HG03565 (cell line): ENCODE data around the gene HOXB5.

Experiments used
- ATAC-seq: cut with Tn5 transposase; IDR thresholded peaks from one replicate; pipeline ENCODE4 v1.9.1; 2021; ENCODE audit warnings: mild to moderate bottlenecking, moderate library complexity; ENCODE audit not compliant: unreplicated experiment

HOXB5 gene

DNA sequence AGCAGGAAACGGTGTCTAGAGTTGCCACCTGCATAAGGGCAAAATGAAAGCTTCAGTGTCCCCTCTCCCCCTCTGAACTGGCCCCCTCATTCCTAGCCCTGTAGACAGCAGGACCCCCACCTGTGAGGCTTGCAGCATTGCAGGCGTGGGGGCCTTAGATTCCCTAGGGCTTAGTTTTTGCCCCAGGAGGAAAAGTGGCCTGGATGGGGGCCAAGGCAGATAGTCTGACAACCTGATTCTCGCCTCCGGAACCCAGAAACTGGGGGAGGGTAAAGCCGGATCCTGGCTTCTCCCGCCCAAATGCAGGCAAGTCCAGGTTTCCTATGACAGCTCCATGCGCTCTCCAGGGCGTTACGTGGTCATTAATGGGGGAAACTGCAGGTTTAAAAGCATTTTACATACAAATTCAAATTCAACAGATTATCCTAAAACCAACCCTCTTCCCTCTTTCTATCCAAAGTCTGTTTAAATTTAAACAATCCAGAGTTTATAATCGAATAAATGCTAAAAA lies 11.9 kb upstream of the HOXB5 start:
- no peak for ATAC-seq

DNA sequence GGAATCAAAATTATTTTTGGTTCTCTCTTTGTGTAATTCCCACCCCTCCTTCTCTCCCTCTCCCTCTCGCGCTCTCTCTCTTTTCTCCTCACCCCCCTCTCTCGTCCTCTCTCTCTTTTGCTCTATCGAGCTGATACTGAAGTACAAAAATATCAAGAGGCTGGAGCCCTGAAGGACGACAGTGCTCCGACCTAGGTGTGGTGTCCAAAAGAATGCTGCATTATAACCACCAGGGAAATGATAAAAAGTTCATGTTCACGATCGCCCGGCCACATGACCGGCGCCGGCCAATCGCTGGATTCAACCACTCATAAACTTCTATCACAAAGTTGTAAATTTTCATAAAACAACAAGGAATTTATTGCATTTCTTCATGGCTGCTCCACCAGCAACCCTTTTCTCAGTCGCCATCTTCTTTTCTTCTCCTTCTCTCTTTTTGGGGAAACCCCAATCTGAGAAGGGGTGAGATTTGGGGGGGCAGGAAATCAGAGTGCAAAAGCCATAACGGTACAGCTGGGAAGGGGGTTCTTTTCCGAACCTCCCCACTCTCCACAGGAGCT lies 11.3 kb upstream of the HOXB5 start, which contains the start of gene HOXB6:
Gene HOXB6, minus strand, starts transcription at position 217 of the 560 bp plus-strand sequence. CDS start 6,836 bp downstream, outside the sequence.
- no peak for ATAC-seq

DNA sequence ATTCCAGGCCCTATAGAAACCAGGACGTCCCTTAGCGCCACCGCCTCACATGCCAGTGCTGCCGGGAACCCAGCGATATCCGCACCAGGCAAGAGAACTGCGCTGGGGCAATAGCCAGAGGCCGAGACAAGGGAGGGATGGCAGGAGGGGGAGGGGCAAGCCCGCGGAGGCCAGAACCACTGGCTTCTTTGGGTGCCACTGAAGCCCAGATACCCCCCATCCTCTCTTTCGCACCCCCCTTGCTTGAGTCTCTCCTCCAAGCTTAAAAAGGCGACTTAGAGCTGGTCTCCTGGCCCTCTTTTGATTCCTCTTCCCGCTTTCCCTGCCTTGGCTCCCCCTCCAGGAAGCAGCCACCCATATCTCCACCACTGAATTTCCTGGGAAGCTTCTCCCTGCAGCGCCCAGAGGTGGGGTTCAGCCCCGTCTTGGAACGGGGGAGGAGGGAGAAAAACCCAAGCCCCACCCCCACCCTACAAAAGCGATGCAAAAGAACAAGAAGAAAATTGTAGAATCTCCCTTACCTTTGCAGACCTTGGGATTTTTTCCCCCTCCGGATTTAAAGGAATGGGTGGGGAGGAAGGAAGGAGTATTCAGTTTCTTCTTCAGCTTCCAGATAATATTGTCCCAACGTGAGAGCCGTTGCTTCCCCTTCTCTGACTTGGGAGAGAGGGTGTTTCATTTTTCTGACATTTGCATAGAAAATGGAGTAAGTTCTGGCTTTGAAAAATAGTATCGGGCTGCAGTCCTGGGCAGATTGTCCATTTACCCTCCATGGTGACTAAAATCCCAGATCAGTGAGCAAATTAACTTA lies 10.6 kb upstream of the HOXB5 start:
- ATAC-seq = no peak

DNA sequence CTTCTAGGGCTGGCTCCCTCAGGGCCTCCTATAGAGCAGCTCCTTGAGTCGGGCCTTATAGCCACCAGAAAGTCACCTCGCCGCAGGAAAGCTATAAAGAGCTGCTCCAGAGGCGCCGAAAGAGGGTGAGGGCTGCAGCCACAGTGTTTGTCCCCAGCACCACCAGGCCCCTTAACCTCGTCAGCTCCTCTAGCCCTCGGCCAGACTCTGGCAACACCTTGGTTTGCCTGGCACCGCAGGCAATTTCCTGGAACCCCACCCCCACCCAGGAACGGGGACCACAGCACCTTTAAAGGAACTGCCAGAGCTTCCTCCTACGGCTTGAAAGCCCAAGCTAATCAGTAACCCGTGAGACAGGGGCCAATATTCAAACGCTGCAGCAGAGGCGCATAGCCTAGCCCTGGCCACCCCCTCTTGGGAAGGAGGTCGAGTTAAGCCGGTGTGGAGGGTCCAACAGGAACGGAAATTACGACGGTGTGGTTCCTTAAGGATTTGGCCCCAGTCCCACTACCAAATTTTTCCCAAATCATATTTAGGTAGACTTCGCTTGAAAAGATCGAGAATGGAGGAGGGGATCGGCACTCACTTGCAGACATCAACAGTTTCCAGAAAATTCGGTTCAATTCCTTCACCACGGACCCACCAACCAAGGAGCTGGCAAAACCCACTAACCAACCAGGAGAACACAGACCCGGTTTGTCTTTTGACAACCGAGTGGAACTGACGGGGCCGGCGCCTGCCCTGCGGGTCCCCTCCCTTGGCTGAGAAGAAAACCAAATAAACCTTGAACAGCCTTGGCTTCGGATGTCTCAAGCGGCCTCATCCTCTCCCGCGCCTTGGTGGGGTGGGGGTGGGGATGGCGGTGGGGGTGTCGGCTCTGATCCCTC lies 8.2 kb upstream of the HOXB5 start:
- no peak for ATAC-seq

DNA sequence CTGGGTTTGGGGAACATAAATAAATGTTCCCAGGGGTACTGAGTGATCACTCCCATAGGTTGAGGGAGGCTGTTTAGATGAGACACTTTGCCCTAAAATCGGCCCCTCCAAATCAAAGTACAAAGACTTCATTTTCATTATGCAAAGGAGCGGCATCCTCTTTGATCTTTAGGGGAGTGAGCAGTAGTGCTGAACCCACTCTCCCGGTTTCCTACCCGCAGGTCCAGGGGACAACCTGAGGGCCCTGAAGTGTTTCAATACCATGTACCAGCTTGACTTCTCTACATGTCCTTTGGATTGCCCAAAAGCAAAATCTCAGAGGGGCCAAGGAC lies 7.6 kb upstream of the HOXB5 start:
- no peak for ATAC-seq

DNA sequence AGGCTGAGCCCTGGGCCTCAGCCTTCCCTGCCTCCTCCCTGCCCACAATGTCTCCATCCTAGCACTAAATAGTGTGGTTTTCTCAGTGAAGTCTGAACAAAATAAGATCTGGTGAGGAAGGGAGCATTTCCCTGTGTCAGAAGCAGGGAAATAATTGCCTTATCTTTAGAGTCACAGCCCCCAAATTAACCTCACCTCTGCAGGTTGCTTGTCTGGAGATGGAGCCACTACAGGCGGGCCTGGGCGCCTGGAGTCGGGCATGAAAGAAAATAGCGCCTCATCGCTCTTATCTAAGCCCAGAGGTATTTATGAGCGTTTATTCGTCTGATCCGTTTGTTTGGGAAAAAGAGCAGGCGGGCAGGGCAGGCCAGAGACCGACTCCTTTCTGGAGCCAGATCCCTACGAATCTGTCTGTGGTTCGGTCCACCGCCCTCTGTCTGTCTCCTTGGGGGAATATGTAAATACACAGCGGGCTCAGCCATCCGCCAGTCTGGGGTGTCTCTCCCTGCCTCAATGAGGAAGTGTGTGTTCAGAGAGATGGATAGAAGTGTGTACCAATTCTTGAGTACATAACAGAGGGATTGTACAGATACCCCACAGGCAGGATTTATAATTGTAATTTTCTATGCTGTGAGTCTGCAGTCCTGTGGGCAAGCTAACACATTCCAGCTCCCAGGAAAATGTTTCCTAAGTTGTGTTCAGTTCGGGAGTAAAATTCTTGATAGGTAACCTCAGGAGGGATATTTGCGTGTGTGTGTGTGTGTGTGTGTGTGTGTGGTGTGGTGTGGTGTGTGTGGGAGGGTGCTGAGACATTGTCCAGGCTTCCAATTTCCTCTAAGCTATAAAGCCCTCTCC lies 6.9 kb upstream of the HOXB5 start:
- no peak for ATAC-seq

DNA sequence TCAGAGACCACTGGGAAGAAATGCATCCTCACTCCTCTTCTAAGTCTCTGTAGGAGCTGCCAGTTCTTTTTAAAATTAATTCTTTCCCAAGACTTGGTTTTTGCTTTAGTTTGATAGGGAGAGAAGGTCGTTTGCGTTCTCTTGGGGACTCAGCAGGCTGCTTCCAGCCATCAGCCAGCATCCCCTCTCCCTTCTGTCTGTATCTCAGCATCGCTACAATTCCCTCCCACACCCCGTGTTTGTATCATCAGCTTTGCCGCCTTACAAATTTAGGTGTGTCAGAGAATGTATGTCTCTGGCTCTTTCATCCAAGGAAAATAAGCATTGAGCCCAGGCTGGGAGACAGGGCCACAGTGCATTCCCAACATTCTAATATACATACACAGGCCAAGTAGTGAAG lies 5.8 kb upstream of the HOXB5 start:
- ATAC-seq = no peak

DNA sequence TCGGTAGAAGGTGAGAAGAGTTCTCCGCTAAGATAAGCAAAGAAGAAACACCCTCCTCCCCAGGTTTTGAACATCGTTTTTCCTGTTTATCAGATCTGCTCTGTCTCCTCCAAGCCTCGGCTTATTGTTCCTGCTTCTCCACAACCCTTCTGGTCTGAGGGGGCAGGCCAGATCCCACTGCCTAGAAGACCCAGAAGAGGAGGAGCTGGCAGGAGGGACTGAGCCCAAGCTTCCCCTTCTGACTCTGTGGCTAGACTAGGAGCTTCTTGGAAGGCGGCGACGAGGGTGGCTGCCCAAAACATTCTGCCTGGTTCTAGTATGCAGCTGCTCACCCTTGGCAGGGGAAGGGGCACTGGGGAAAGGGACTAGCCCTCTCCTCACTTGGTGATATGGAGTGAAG lies 5.2 kb upstream of the HOXB5 start:
- ATAC-seq = no peak

DNA sequence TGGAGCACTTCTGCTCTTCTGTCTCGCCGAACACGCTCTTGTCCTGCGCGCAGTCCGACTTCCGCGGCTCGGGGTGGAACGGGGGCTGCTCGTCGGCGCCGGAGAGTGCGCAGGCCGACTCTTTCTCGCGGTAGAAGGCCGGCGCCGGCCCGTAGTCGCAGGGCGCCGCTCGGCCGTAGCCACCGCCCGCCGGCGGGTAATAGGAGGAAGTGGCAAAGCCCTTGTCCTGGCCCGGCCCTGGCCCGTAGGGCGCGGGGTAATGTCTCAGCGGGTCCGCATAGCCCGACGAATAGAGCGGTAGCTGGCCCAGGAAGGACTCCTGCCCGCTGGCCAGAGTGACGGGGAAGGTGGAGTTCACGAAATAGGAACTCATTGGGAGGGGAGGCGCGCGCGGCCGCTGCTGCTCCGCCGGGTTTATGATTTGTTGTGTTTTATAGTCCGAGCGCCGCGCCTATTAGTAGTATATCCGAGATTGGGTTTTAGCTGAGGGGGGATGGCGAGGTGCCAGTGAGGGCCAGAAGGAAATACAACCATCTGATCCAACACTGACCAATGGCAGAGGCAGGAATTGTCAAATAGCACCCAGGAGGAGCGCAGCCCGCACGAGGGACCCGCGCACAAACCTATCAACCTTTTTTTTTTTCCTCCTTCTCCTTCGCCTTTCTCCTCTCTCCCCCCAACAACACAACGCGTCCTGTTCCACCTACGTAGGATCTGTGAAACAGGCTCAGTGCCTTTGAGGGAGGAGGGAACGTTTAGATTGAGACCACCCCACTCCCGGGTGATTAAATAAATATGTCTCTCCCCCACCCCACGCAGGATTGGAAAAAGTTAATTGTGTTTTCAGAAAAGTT lies 4.4 kb upstream of the HOXB5 start:
- no peak for ATAC-seq

DNA sequence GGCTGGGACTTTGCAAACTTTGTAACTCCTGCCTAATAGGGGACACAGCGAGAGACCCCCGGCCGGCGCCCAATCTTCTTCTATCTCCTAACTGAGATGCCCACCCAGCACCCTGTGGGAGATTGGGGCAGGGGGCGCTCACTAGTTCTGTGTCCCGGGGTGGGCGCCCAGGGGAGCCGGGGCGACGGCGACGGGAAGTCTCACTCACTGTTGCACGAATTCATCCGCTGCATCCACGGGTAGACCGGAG lies 3.9 kb upstream of the HOXB5 start:
- ATAC-seq = no peak

DNA sequence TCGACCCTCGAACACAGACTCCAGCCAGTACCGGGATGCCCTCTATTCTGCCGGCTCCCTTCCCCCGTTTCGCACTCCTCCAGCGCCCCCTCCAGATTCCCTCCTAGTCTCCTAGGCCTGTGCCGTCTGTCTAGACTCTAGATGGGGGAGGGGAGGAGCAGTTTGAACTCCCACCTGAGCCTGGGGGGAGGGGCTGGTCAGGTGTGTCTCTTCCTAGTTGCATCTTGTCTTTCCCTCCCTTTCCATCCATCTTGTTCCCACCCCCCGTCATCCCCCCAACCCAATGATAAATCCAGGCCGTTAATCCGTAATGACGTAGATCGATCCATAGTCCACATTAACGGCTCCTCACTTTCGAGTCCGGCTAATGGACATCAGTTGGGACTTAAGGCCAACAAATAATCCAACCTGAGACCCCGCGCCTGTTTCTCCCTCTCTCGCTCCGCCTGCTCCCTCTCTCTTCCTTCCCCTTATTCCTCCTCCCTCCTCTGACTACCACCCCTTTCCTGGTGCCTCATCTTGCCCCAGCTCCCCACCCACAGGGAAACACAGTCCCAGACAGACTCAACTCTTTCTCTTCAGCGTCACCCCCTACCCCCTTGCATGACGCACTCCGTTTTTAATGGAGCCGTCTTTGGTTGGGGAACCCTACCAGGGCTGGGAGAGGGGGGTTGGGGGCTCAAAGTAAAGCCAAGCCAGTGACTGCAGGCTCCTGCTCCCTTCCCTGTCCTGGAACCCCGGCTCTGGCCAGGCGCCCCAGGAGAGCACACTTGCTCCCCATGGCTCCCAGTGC lies 3.4 kb upstream of the HOXB5 start:
- no peak for ATAC-seq

DNA sequence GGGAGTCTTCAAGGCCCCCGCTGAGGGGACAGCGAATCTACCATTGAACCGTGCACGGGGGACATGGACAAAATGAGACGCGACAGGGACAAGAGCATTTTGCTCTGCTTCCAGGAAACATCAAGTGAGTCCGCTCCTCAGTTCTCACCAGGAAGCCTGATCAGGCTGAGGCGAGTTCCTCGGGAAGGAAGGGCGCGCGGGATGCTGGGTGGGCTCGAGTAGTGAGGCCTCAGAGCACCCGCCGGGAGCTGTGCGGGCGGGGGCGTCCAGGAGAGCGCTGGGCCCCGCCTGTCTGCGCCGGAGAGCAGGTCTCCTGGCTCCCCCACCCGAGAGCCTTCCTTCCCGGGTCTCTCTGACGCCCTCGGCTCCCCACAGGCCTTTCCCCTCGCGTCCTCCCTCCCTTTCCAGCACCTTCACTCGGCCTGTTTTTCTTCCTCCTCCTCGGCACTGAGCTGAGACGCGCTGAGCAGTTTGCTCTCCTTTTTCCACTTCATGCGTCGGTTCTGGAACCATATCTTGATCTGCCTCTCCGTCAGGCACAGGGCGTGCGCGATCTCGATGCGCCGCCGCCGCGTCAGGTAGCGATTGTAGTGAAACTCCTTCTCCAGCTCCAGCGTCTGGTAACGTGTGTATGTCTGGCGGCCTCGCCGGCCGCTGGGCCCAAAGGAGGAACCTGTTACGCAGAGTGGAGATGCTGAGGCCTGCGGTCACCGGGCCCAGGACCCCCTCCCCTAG lies 2.6 kb upstream of the HOXB5 start:
- ATAC-seq = no peak

DNA sequence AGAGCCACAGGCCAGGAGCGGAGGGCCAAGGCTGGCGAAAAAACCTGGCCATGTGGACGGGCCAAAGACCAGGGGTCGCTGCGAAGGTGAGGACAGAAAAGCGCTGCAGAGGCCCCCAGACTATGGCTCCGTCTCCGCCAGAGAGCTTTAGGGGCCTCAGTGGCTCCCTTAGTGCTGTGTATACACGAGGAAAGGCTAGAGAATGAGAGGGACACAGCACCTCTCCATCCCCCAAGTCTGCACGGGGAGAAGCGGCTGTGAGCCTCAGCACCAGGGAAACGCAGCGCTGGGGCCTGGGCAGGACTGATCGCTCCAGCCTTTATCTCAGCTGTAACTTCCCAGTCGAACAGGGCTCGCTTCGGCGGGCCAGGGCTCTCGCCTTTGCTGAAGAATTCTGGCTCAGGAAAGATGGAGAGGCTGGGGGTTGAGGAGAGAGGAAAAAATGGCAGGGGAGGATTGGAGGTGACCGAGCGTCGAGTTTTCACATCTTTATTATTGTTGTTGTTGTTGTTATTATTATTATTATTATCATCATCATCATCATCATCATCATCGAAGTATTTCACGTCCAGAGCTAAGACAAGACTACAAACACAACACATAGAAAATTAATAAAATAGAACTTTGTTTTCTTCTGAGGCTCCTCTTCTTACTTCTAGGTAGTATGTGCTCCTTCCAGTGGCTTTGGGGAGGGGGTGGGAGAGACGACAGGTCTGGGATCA lies 1.9 kb upstream of the HOXB5 start:
- ATAC-seq = no peak

DNA sequence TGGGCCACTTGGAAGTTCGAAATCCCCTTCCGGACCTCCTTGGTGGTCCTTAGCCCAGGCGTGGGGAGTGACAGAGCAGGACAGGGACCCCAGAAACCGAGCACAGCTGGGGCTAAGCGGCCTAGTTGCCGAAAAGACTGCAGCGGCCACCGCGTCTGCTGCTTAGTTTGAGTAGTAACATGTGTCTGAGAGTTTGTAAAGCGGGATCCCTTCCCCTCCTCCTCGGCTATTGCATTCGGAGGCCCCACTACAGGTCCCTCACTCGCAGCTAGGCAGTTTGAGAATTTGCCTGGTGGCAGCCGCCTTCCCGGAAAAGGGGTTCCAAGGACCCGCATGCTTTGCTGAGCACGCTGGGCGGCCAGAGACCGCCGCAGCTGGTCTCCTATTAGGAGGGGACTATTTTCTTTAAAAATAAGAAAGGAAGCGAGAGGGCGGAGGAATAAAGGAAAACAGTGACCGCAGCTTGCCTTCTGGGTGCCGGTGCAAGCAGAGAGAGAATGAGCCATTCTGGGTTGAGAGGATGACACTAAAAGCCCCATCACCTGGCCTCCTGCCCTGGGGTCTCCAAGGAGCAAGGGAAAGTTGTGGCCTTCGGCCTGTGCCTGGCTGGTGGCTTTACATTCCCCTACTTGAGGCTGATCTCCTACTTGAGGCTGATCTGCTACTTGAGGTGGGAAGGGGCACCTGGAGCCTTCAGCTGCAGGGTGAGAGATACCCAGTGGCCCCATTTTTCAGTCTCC lies 1.1 kb upstream of the HOXB5 start:
- no peak for ATAC-seq

DNA sequence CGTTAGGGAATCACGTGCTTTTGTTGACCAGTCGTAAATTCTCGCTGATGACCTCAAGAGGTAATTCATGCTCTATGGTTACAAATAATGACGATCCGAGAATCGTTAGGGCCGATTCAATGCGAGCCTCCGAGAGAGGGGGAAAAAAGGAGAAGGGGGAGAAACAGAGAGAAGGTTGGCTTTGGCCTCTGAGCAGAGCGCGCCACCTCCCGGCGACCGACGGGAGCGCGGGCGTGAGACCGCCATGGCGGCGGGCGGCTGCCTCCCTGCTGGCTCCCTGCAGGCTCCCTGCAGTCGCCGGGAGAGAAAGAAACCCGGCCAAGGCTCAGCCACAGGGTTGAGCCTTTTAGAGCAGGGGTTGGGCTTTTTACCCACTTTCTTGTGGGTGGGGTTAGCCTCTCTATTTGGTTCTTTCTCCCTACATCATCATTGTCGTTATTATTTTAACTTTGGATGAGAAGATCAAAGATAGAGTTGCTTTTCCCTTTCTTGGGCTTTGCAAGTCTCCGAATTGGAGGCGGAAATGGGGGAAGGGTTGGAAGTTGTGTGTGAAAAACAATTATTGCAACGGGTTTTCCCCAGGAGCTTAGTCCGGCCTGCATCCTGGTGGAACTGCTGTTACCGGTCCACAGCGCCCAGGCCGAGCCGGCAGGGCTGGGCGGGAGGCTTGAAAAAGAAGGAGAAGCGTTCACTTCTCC lies 410 bp upstream of the HOXB5 start:
- no peak for ATAC-seq

DNA sequence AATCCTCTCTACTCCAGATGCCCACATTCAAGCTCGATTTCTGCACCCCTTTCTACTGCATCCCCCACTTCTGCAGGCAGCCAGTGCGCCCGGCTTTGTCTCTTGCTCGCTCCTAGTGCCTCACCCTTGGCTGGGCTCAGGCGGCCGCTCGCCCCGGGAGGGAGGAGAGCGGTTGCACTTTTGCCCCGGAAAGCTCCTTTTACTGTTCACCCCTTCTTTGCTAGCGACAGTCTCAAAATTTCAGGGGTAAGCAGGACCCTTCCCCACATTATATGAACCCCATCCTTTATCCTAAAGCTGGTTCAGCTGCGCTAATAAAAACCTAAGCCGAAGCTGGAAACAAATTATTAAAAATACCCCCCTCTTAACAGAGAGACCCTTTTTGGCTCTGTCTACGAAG lies 1.0 kb downstream of the HOXB5 start:
- ATAC-seq = no peak

DNA sequence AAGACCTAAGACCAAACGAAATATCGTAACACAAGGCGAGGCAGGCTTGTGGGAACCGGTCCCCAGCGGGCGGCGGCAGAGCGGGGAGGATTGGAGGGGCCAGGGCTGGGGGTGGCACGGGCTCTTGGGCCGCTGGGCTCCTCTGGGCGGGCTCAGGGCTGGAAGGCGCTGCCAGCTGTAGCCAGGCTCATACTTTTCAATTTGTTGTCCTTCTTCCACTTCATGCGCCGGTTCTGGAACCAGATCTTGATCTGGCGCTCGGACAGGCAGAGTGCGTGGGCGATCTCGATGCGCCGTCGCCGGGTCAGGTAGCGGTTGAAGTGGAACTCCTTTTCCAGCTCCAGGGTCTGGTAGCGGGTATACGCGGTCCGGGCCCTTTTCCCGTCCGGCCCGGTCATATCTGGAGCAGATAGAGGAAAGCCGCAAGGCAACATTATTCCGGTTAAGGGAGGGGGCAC lies 1.5 kb downstream of the HOXB5 start:
- no peak for ATAC-seq
